HG03439 (cell line): Measurements from ENCODE around the gene SBSN.
"Not testable (repeated sequence)": the region's sequence is repeated elsewhere in the genome, so short reads cannot be mapped to it uniquely, and the experiment has no call there.

ENCODE experiments used
- ATAC-seq: cut with Tn5 transposase; IDR thresholded peaks from one replicate; pipeline ENCODE4 v1.9.1; 2021; ENCODE audit warnings: mild to moderate bottlenecking, moderate library complexity; ENCODE audit not compliant: unreplicated experiment

SBSN gene

DNA sequence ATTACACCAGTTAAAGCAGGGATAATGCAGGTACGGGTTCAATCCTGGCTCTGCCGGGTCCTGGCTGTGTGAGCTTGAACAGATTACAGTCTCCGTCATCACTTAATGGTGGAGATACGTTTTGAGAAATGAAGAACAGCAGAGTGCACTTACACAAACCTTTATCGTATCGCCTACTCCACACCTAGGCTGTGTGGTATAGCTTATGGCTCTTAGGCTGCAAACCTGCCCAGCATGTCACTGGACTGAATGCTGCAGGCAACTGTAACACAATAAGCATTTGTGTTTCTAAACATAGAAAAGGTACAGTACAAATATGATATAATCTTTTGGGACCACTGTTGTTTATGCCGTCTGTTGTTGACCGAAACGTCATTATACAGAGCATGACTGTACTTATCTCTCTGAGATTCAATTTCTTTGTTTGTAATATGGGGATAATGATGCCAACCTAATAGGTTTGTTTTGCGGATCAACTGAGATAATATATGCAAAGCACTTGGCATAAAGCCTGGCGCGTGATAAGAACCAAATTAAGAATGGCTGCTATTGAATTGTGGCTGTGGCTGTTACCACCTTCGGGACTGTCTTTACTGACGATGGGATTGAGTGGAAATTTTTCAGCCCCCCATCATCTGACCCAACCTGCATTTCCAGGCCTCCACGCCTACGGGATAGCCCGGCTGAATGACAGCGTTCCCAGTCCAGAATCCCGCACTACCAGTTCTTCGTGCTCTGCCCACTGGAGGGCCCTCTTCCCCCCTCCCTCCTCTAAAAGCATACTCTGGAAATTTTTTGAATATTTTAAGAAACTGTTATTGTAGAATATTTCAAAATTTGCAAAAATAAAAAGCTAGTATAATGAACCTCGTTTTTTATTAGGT is 49.1 kb downstream of the SBSN start:
- no peak for ATAC-seq

- ATAC-seq, result no peak
Measured at GRCh38 chr19:35476149-35476548, 52.0 kb downstream of the SBSN start.

DNA sequence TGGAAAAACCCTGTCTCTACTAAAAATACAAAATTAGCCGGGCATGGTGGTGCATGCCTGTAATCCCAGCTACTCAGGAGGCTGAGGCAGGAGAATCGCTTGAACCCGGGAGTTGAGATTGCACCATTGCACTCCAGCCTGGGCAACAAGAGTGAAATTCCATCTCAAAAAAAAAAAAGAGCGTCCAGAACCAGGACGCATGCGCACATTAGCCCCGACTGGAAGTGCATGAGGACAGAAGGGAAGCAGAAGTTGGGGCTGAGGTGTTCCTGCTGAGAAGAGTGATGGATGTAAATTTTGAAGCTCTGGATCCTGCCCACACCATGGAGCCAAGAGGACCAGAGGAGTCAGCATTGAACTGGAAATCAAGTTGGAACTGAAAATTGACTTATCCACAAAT is 53.5 kb downstream of the SBSN start:
- ATAC-seq, result not testable (repeated sequence)

- no peak for ATAC-seq
Measured at GRCh38 chr19:35474104-35474503, 54.0 kb downstream of the SBSN start.
